HEK293 (cell line): ENCODE data around the gene RPP38.
A peak's percentile ranks its signal among the peaks of the same experiment; 100 is the strongest.

ENCODE experiments used
- ATF2 ChIP-seq: fragments of 450-650 bp; formaldehyde crosslinking; IDR thresholded peaks from 2 replicates; pipeline ENCODE4 v1.5.1; 2016; ENCODE audit warnings: missing biosample characterization, missing genetic modification characterization, low read depth
- BCL11B ChIP-seq: fragments of 450-650 bp; formaldehyde crosslinking; IDR thresholded peaks from 2 replicates; pipeline ENCODE4 v1.5.1; 2016; ENCODE audit warnings: low read depth, missing biosample characterization, missing genetic modification characterization
- EGR2 ChIP-seq: fragments of 450-650 bp; formaldehyde crosslinking; IDR thresholded peaks from 2 replicates; pipeline ENCODE4 v1.5.1; 2016; ENCODE audit warnings: low read depth, missing biosample characterization, missing genetic modification characterization
- GLIS1 ChIP-seq: fragments of 450-650 bp; formaldehyde crosslinking; IDR thresholded peaks from 2 replicates; pipeline ENCODE4 v1.5.1; 2016; ENCODE audit warnings: missing biosample characterization, missing genetic modification characterization
- HOXC10 ChIP-seq: sonication (generic); formaldehyde crosslinking; IDR thresholded peaks from 2 replicates; pipeline ENCODE4 v1.8.1; 2023; ENCODE audit warnings: mild to moderate bottlenecking, missing genetic modification reagents
- KLF9 ChIP-seq: fragments of 450-650 bp; formaldehyde crosslinking; IDR thresholded peaks from 2 replicates; pipeline ENCODE4 v1.5.1; 2016; ENCODE audit warnings: missing biosample characterization, missing genetic modification characterization, low read depth
- MYNN ChIP-seq: fragments of 450-650 bp; formaldehyde crosslinking; IDR thresholded peaks from 2 replicates; pipeline ENCODE4 v1.5.1; 2016; ENCODE audit warnings: missing biosample characterization, missing genetic modification characterization, borderline replicate concordance
- REST ChIP-seq: fragments of 450-650 bp; formaldehyde crosslinking; IDR thresholded peaks from 2 replicates; pipeline ENCODE4 v1.5.1; 2016; ENCODE audit warnings: missing biosample characterization, missing genetic modification characterization
- YY1 ChIP-seq: fragments of 450-650 bp; formaldehyde crosslinking; IDR thresholded peaks from 2 replicates; pipeline ENCODE4 v1.5.1; 2018; ENCODE audit warnings: missing biosample characterization, missing genetic modification characterization
- ZBTB1 ChIP-seq: fragments of 450-650 bp; formaldehyde crosslinking; IDR thresholded peaks from 2 replicates; pipeline ENCODE4 v1.5.1; 2016; ENCODE audit warnings: missing biosample characterization, missing genetic modification characterization
- ZBTB49 ChIP-seq: fragments of 450-650 bp; formaldehyde crosslinking; IDR thresholded peaks from 2 replicates; pipeline ENCODE4 v1.5.1; 2016; ENCODE audit warnings: missing biosample characterization, missing genetic modification characterization, low read depth
- ZNF10 ChIP-seq: fragments of 450-650 bp; formaldehyde crosslinking; IDR thresholded peaks from 2 replicates; pipeline ENCODE4 v1.5.1; 2017; ENCODE audit warnings: missing biosample characterization, missing genetic modification characterization
- ZNF133 ChIP-seq: fragments of 450-650 bp; formaldehyde crosslinking; IDR thresholded peaks from 2 replicates; pipeline ENCODE4 v1.5.1; 2016; ENCODE audit warnings: missing biosample characterization, missing genetic modification characterization
- ZNF155 ChIP-seq: fragments of 450-650 bp; formaldehyde crosslinking; IDR thresholded peaks from 2 replicates; pipeline ENCODE4 v1.5.1; 2016; ENCODE audit warnings: missing biosample characterization, missing genetic modification characterization
- ZNF169 ChIP-seq: fragments of 450-650 bp; formaldehyde crosslinking; IDR thresholded peaks from 2 replicates; pipeline ENCODE4 v1.5.1; 2016; ENCODE audit warnings: missing biosample characterization, missing genetic modification characterization
- ZNF18 ChIP-seq: fragments of 450-650 bp; formaldehyde crosslinking; IDR thresholded peaks from 2 replicates; pipeline ENCODE4 v1.5.1; 2016; ENCODE audit warnings: missing biosample characterization, missing genetic modification characterization
- ZNF292 ChIP-seq: fragments of 450-650 bp; formaldehyde crosslinking; IDR thresholded peaks from 2 replicates; pipeline ENCODE4 v1.5.1; 2016; ENCODE audit warnings: low read depth, missing biosample characterization, missing genetic modification characterization, borderline replicate concordance
- ZNF311 ChIP-seq: fragments of 450-650 bp; formaldehyde crosslinking; IDR thresholded peaks from 2 replicates; pipeline ENCODE4 v1.5.1; 2017; ENCODE audit warnings: missing biosample characterization, missing genetic modification characterization, borderline replicate concordance
- ZNF518A ChIP-seq: fragments of 450-650 bp; formaldehyde crosslinking; conservative IDR thresholded peaks from 2 replicates; pipeline ENCODE4 v1.5.1; 2016; ENCODE audit warnings: low read depth, missing biosample characterization, missing genetic modification characterization
- ZNF555 ChIP-seq: fragments of 450-650 bp; formaldehyde crosslinking; conservative IDR thresholded peaks from 2 replicates; pipeline ENCODE4 v1.5.1; 2017; ENCODE audit warnings: missing biosample characterization, mild to moderate bottlenecking, missing genetic modification characterization, inconsistent platforms
- ZNF843 ChIP-seq: fragments of 450-650 bp; formaldehyde crosslinking; IDR thresholded peaks from 2 replicates; pipeline ENCODE4 v1.5.1; 2016; ENCODE audit warnings: missing biosample characterization, missing genetic modification characterization
- ZXDB ChIP-seq: fragments of 450-650 bp; formaldehyde crosslinking; IDR thresholded peaks from 2 replicates; pipeline ENCODE4 v1.5.1; 2016; ENCODE audit warnings: missing biosample characterization, missing genetic modification characterization
- TF ChIP-seq, protein P1 (sequence below): fragments of 450-650 bp; formaldehyde crosslinking; IDR thresholded peaks from 2 replicates; pipeline ENCODE4 v1.5.1; 2016; ENCODE audit warnings: missing biosample characterization, missing genetic modification characterization

The RPP38 gene

GRCh38 chr10:15088428-15089261 is 8.5 kb upstream of the RPP38 start, which contains the start of gene ACBD7 (continued):
- TF ChIP-seq REST (tag by site-specific recombination) (no peak), ZNF169 (tag by site-specific recombination) (no peak), YY1 (peak; percentile 55; the same call in 1 of the 2 replicates), ZNF843 (tag by site-specific recombination) (no peak), GLIS1 (tag by site-specific recombination) (peak; percentile 87), ZNF518A (tag by site-specific recombination) (0 out of 2 replicates have a peak, but pooled peaks have one; percentile 22), ZNF155 (tag by site-specific recombination) (no peak), HOXC10 (CRISPR knock-in tag) (no peak), ATF2 (tag by site-specific recombination) (no peak), ZNF292 (no peak), ZNF311 (tag by site-specific recombination) (no peak), BCL11B (peak; percentile 41; the same call in 1 of the 2 replicates), EGR2 (peak; percentile 75), MYNN (tag by site-specific recombination) (no peak), ZNF555 (tag by site-specific recombination) (no peak), ZNF18 (tag by site-specific recombination) (no peak), ZNF10 (tag by site-specific recombination) (peak; percentile 46; the same call in 1 of the 2 replicates), KLF9 (tag by site-specific recombination) (peak; percentile 98), ZBTB1 (tag by site-specific recombination) (no peak), ZXDB (tag by site-specific recombination) (peak; percentile 92), ZNF133 (tag by site-specific recombination) (no peak), ZBTB49 (tag by site-specific recombination) (no peak)
- TF ChIP-seq, protein P1, sequence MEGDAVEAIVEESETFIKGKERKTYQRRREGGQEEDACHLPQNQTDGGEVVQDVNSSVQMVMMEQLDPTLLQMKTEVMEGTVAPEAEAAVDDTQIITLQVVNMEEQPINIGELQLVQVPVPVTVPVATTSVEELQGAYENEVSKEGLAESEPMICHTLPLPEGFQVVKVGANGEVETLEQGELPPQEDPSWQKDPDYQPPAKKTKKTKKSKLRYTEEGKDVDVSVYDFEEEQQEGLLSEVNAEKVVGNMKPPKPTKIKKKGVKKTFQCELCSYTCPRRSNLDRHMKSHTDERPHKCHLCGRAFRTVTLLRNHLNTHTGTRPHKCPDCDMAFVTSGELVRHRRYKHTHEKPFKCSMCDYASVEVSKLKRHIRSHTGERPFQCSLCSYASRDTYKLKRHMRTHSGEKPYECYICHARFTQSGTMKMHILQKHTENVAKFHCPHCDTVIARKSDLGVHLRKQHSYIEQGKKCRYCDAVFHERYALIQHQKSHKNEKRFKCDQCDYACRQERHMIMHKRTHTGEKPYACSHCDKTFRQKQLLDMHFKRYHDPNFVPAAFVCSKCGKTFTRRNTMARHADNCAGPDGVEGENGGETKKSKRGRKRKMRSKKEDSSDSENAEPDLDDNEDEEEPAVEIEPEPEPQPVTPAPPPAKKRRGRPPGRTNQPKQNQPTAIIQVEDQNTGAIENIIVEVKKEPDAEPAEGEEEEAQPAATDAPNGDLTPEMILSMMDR (tag by site-specific recombination), result peak; percentile 82
